MM.1S (cell line): Measurements from ENCODE around the gene TNMD.

Experiments
- DNase-seq: peaks from one replicate; pipeline ENCODE4 v3.0.0-alpha.2; 2015
- H2AFZ ChIP-seq: fragments of 300-600 bp; sonication (generic); 2 replicates; pipeline ENCODE4 v1.6.0; 2016; ENCODE audit warnings: antibody characterized with exemption, low read length
- H3F3A ChIP-seq: fragments of 300-600 bp; sonication (generic); 2 replicates; pipeline ENCODE4 v1.6.1; 2016; ENCODE audit warnings: mild to moderate bottlenecking, antibody characterized with exemption, low read length, moderate library complexity, mixed read lengths; ENCODE audit not compliant: insufficient read depth
- H3K27ac ChIP-seq: fragments of 300-600 bp; sonication (generic); 2 replicates; pipeline ENCODE4 v1.5.1; 2016; ENCODE audit warnings: mild to moderate bottlenecking, low read length
- H3K27me3 ChIP-seq: fragments of 300-600 bp; sonication (generic); replicated peaks from 2 replicates; pipeline ENCODE4 v1.6.0; 2016; ENCODE audit warnings: low read length; ENCODE audit not compliant: insufficient read depth
- H3K36me3 ChIP-seq: fragments of 300-600 bp; sonication (generic); replicated peaks from 2 replicates; pipeline ENCODE4 v1.6.1; 2016; ENCODE audit warnings: mild to moderate bottlenecking, low read length, mixed read lengths; ENCODE audit not compliant: insufficient read depth
- H3K4me1 ChIP-seq: fragments of 300-600 bp; sonication (generic); 2 replicates; pipeline ENCODE4 v1.6.1; 2016; ENCODE audit warnings: low read length, mixed read lengths
- H3K4me2 ChIP-seq: fragments of 300-600 bp; sonication (generic); 2 replicates; pipeline ENCODE4 v1.6.0; 2016; ENCODE audit warnings: low read depth, low read length
- H3K4me3 ChIP-seq: fragments of 300-600 bp; sonication (generic); 2 replicates; pipeline ENCODE4 v1.5.1; 2016; ENCODE audit warnings: low read length, mixed read lengths
- H3K79me2 ChIP-seq: fragments of 300-600 bp; sonication (generic); 2 replicates; pipeline ENCODE4 v1.6.1; 2016; ENCODE audit warnings: mixed run types, low read length, mixed read lengths
- H3K9ac ChIP-seq: fragments of 300-600 bp; sonication (generic); 2 replicates; pipeline ENCODE4 v1.6.1; 2016; ENCODE audit warnings: low read length, mixed read lengths
- H3K9me2 ChIP-seq: fragments of 300-600 bp; sonication (generic); replicated peaks from 2 replicates; pipeline ENCODE4 v1.6.1; 2016; ENCODE audit warnings: mild to moderate bottlenecking, low read length, mixed read lengths; ENCODE audit not compliant: insufficient read depth
- H3K9me3 ChIP-seq: fragments of 300-600 bp; sonication (generic); replicated peaks from 2 replicates; pipeline ENCODE4 v1.6.1; 2016; ENCODE audit warnings: mild to moderate bottlenecking, low read length, mixed read lengths; ENCODE audit not compliant: insufficient read depth
- H4K20me1 ChIP-seq: fragments of 300-600 bp; sonication (generic); 2 replicates; pipeline ENCODE4 v1.6.1; 2016; ENCODE audit warnings: mild to moderate bottlenecking, low read length, moderate library complexity, mixed read lengths; ENCODE audit not compliant: insufficient read depth
- CTCF ChIP-seq: fragments of 300-600 bp; sonication (generic); IDR thresholded peaks from 2 replicates; pipeline ENCODE4 v1.5.1; 2016; ENCODE audit warnings: antibody characterized with exemption, low read length, mixed read lengths
- EZH2 ChIP-seq: fragments of 300-600 bp; sonication (generic); optimal IDR thresholded peaks from 2 replicates; pipeline ENCODE3; 2017; ENCODE audit warnings: low read depth, mild to moderate bottlenecking, antibody characterized with exemption, low read length, mixed read lengths
- EZH2phosphoT487 ChIP-seq: fragments of 300-600 bp; sonication (generic); IDR thresholded peaks from 2 replicates; pipeline ENCODE4 v1.6.1; 2018; ENCODE audit warnings: antibody characterized with exemption, low read length

Gene TNMD

GRCh38 chrX:100611951-100612350 is 27.2 kb downstream of the TNMD start:
- Histone ChIP-seq H4K20me1 (no peaks in the 10 kb centered on the region), H3K27me3 (peaks cover 6% of the 10 kb centered on the region), H3K4me2 (no peak overlapping the region), H3K4me3 (no peak overlapping the region), H2AFZ (no peak overlapping the region), H3K9ac (no peak overlapping the region), H3K36me3 (no peaks in the 10 kb centered on the region), H3K9me3 (no peaks in the 10 kb centered on the region), H3K27ac (no peak overlapping the region), H3F3A (peaks cover 3% of the 10 kb centered on the region; the same call in 1 of the 2 replicates), H3K4me1 (peaks cover 7% of the 10 kb centered on the region; the same call in 1 of the 2 replicates), H3K79me2 (no peaks in the 10 kb centered on the region), H3K9me2 (no peaks in the 10 kb centered on the region)
- no peak for DNase-seq
- TF ChIP-seq CTCF = no peak
- no peak for TF ChIP-seq EZH2
- TF ChIP-seq EZH2phosphoT487 = no peak

DNA sequence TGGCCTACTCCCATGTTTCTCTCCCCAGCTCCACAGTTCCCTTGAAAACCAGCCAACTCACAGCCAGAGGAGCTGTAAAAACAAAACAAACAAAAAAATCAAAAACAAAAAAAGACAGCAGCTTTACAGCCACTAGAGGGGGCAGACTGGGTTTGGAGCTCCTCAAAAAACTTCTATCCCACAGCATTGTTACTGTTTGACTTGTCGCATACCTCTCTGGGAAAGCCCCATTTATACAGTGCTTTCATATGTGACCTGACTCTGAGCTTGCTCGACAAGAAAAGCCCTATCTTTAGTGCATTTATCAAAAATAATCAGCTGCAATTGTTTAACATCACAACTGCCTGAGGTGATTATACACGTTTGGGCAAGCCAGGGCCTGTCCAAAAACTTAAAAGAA is 30.3 kb downstream of the TNMD start:
- Histone ChIP-seq H2AFZ (no peak overlapping the region), H3K79me2 (no peaks in the 10 kb centered on the region)
- DNase-seq = peak; percentile 85

DNA sequence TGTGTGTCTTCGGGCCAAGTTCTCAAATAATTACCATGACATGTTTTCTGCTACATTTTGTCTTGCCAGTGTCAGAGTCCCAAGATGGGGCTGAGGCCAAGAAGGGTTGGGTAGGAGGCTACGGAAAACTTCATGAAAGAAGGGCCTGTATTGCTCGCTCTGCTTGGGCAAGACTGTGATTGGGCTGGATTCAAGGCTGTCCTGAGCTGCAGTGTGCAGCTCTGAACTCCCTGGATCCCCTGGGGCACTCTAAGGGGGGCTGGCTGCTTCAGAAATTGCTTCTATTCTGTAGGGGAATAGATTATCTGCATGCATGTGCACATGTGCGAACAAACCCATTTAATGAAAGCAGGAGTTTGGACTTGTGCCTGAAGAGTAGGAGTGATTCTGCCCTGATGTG is 38.3 kb downstream of the TNMD start:
- Histone ChIP-seq H3K79me2 (no peaks in the 10 kb centered on the region), H3K27me3 (peaks cover 74% of the 10 kb centered on the region), H3F3A (peaks cover 10% of the 10 kb centered on the region; the same call in 1 of the 2 replicates), H3K9ac (no peak overlapping the region), H4K20me1 (peaks cover 3% of the 10 kb centered on the region; the same call in 1 of the 2 replicates), H3K9me3 (no peaks in the 10 kb centered on the region), H3K36me3 (no peaks in the 10 kb centered on the region), H3K27ac (no peak overlapping the region), H3K4me1 (peaks cover 7% of the 10 kb centered on the region), H2AFZ (no peak overlapping the region), H3K4me2 (no peak overlapping the region), H3K4me3 (no peak overlapping the region), H3K9me2 (no peaks in the 10 kb centered on the region)
- TF ChIP-seq EZH2 (no peak), CTCF (no peak), EZH2phosphoT487 (no peak)
- DNase-seq = no peak

More for the DNA sequence above, 30.3 kb downstream of the TNMD start:
- H3K9me3 ChIP-seq = no peaks in the 10 kb centered on the region
- no peaks in the 10 kb centered on the region for H3K36me3 ChIP-seq
- no peaks in the 10 kb centered on the region for H3K9me2 ChIP-seq
- no peak overlapping the region for H3K4me3 ChIP-seq
- peaks cover 3% of the 10 kb centered on the region; the same call in 1 of the 2 replicates for H3F3A ChIP-seq
- no peak overlapping the region for H3K9ac ChIP-seq
- H4K20me1 ChIP-seq = no peaks in the 10 kb centered on the region
- H3K27me3 ChIP-seq = peaks cover 24% of the 10 kb centered on the region
- no peak overlapping the region for H3K4me2 ChIP-seq
- H3K4me1 ChIP-seq = peaks cover 7% of the 10 kb centered on the region; the same call in 1 of the 2 replicates
- no peak overlapping the region for H3K27ac ChIP-seq
- no peak for TF ChIP-seq EZH2
- peak; percentile 61 for TF ChIP-seq CTCF
